KMS-11 (cell line): ENCODE results near the gene ARHGAP4.

Experiments used
- H2AFZ ChIP-seq: fragments of 200-600 bp; sonication (generic); 2 replicates; pipeline ENCODE4 v1.6.1; 2016; ENCODE audit warnings: antibody characterized with exemption, mixed run types, low read depth
- H3K27ac ChIP-seq: fragments of 200-600 bp; sonication (generic); 2 replicates; pipeline ENCODE4 v1.6.1; 2016; ENCODE audit warnings: mild to moderate bottlenecking, mixed run types
- H3K27me3 ChIP-seq: fragments of 200-600 bp; sonication (generic); 2 replicates; pipeline ENCODE4 v1.6.1; 2017; ENCODE audit warnings: mild to moderate bottlenecking, low read depth, mixed run types, moderate library complexity; ENCODE audit not compliant: insufficient read depth
- H3K36me3 ChIP-seq: fragments of 200-600 bp; sonication (generic); 2 replicates; pipeline ENCODE4 v1.6.1; 2017; ENCODE audit warnings: mild to moderate bottlenecking, mixed run types; ENCODE audit not compliant: insufficient read depth
- H3K4me1 ChIP-seq: fragments of 200-600 bp; sonication (generic); 2 replicates; pipeline ENCODE4 v1.6.1; 2016; ENCODE audit warnings: mild to moderate bottlenecking, low read depth, mixed run types; ENCODE audit not compliant: poor library complexity, severe bottlenecking
- H3K4me2 ChIP-seq: fragments of 200-600 bp; sonication (generic); 2 replicates; pipeline ENCODE4 v1.7.0; 2016; ENCODE audit warnings: mild to moderate bottlenecking, mixed run types
- H3K4me3 ChIP-seq: fragments of 200-600 bp; sonication (generic); IDR thresholded peaks from 2 replicates; pipeline ENCODE4 v1.6.1; 2017; ENCODE audit warnings: low read depth, low read length, mixed read lengths; ENCODE audit not compliant: insufficient read depth
- H3K79me2 ChIP-seq: fragments of 200-600 bp; sonication (generic); 2 replicates; pipeline ENCODE4 v1.6.1; 2016; ENCODE audit warnings: low read depth, mixed run types; ENCODE audit not compliant: insufficient read depth
- H3K9ac ChIP-seq: fragments of 200-600 bp; sonication (generic); 2 replicates; pipeline ENCODE4 v1.6.1; 2016; ENCODE audit warnings: mild to moderate bottlenecking, mixed run types
- H4K20me1 ChIP-seq: fragments of 200-600 bp; sonication (generic); 2 replicates; pipeline ENCODE4 v1.6.1; 2016; ENCODE audit warnings: mild to moderate bottlenecking, mixed run types; ENCODE audit not compliant: insufficient read depth
- CTCF ChIP-seq: fragments of 200-600 bp; sonication (generic); conservative IDR thresholded peaks from 2 replicates; pipeline ENCODE4 v1.6.1; 2017; ENCODE audit warnings: low read depth, mild to moderate bottlenecking, antibody characterized with exemption, low read length, moderate library complexity, mixed read lengths

Gene ARHGAP4

GRCh38 chrX:153972368-153973126 is 46.5 kb upstream of the ARHGAP4 start, which contains the start of gene TMEM187:
Gene TMEM187, plus strand, starts transcription at chrX:153972754. Its CDS starts 9,309 bp downstream, at chrX:153982063.
- H4K20me1 ChIP-seq: no peaks in the 10 kb centered on the region
- TF ChIP-seq CTCF: no peak
- peaks cover 23% of the 10 kb centered on the region for H3K79me2 ChIP-seq

GRCh38 chrX:153971450-153972367 is 45.6 kb upstream of the ARHGAP4 start, which contains the start of gene HCFC1:
Gene HCFC1, minus strand, starts transcription at chrX:153971818. Its CDS starts 978 bp downstream, at chrX:153970840.
- Histone ChIP-seq H2AFZ (peak within 1 kb of the TSS; percentile 26), H3K4me2 (peak within 1 kb of the TSS; percentile 54; the same call in 1 of the 2 replicates), H3K4me3 (no peak within 1 kb of the TSS), H3K36me3 (no peaks in the 10 kb centered on the region), H3K4me1 (peaks cover 46% of the 10 kb centered on the region), H3K9ac (peak within 1 kb of the TSS; percentile 100), H3K27ac (peak within 1 kb of the TSS; percentile 100), H3K27me3 (no peaks in the 10 kb centered on the region), H4K20me1 (no peaks in the 10 kb centered on the region), H3K79me2 (peaks cover 32% of the 10 kb centered on the region)
- no peak for TF ChIP-seq CTCF

More at GRCh38 chrX:153972368-153973126, 46.5 kb upstream of the ARHGAP4 start, which contains the start of gene TMEM187:
- H3K4me1 ChIP-seq: peaks cover 38% of the 10 kb centered on the region
- H3K9ac ChIP-seq: peak within 1 kb of the TSS; percentile 100
- H3K4me2 ChIP-seq: peak within 1 kb of the TSS; percentile 54
- H3K36me3 ChIP-seq: no peaks in the 10 kb centered on the region
- H2AFZ ChIP-seq: peak within 1 kb of the TSS; percentile 26
- no peak within 1 kb of the TSS for H3K4me3 ChIP-seq
- peak within 1 kb of the TSS; percentile 100 for H3K27ac ChIP-seq
- no peaks in the 10 kb centered on the region for H3K27me3 ChIP-seq

- no peak for TF ChIP-seq CTCF
- Histone ChIP-seq H3K36me3 (no peaks in the 10 kb centered on the region), H2AFZ (peak overlapping the region; percentile 26), H3K4me3 (no peak overlapping the region), H3K27ac (peak overlapping the region; percentile 100), H3K79me2 (peaks cover 38% of the 10 kb centered on the region), H3K27me3 (no peaks in the 10 kb centered on the region), H3K4me1 (peaks cover 44% of the 10 kb centered on the region), H3K4me2 (peak overlapping the region; percentile 54; the same call in 1 of the 2 replicates), H4K20me1 (no peaks in the 10 kb centered on the region), H3K9ac (peak overlapping the region; percentile 100)
These were observed 45.0 kb upstream of the ARHGAP4 start for GRCh38 chrX:153971124-153971449.

GRCh38 chrX:153970357-153971123 is 44.5 kb upstream of the ARHGAP4 start:
- no peak overlapping the region for H3K4me3 ChIP-seq
- H3K9ac ChIP-seq: peak overlapping the region; percentile 100
- no peaks in the 10 kb centered on the region for H3K36me3 ChIP-seq
- TF ChIP-seq CTCF: no peak
- H3K4me1 ChIP-seq: peaks cover 39% of the 10 kb centered on the region
- H2AFZ ChIP-seq: no peak overlapping the region
- peak overlapping the region; percentile 100 for H3K27ac ChIP-seq
- H3K27me3 ChIP-seq: no peaks in the 10 kb centered on the region
- 0 out of 2 replicates have a peak overlapping the region, but pooled peaks have one; percentile 19 for H3K4me2 ChIP-seq
- H3K79me2 ChIP-seq: peaks cover 43% of the 10 kb centered on the region
- no peaks in the 10 kb centered on the region for H4K20me1 ChIP-seq
